Activated naive CD4-positive, alpha-beta T cell treated with anti-CD3 and anti-CD28 coated beads for 36 hours (primary cell): ENCODE data around the gene TULP4. TPM values are rescaled to one million over a fixed set of nuclear protein-coding genes. Genes with fewer than 3 reads are reported as not detected.
"Not testable (repeated sequence)": the region's sequence is repeated elsewhere in the genome, so short reads cannot be mapped to it uniquely, and the experiment has no call there.

Experiments used
- CTCF ChIA-PET: fragments of 350-600 bp; sonication (Branson Sonifier 250); formaldehyde crosslinking; loops from one replicate; lab custom pipeline; 2021; ENCODE audit warnings: antibody characterized with exemption; lab: Charles Lee
- DNase-seq: peaks from one replicate; pipeline ENCODE4 v3.0.0-alpha.2; 2020
- H3K27ac Mint-ChIP-seq: one replicate; pipeline ENCODE4 v1.8.0; 2021; ENCODE audit warnings: mild to moderate bottlenecking, mixed read lengths
- H3K27me3 Mint-ChIP-seq: one replicate; pipeline ENCODE4 v1.8.0; 2021; ENCODE audit warnings: low read depth, mixed read lengths
- H3K36me3 Mint-ChIP-seq: one replicate; pipeline ENCODE4 v1.8.0; 2021; ENCODE audit warnings: low read depth, mixed read lengths
- H3K4me1 Mint-ChIP-seq: one replicate; pipeline ENCODE4 v1.8.0; 2021; ENCODE audit warnings: low read depth, mixed read lengths
- H3K4me3 Mint-ChIP-seq: one replicate; pipeline ENCODE4 v1.8.0; 2021; ENCODE audit warnings: mild to moderate bottlenecking, moderate library complexity, mixed read lengths
- H3K9me3 Mint-ChIP-seq: one replicate; pipeline ENCODE4 v1.8.0; 2021; ENCODE audit warnings: mixed read lengths
- intact Hi-C: fragments of 100-400 bp; cut with micrococcal nuclease; formaldehyde crosslinking; loops from one replicate; pipeline ENCODE4 v1.15.1; 2023
- total RNA-seq, 2 experiments: library from RNA; stranded (reverse); gene quantifications; one replicate each; pipeline ENCODE4 v1.2.3, GENCODE V29; 2021

The TULP4 gene
- total RNA-seq, 2 experiments from 2014 or later, result 17.4 to 17.6 TPM

- Mint-ChIP-seq H3K9me3 (peaks cover 2% of the 10 kb centered on the region), H3K36me3 (peaks cover 13% of the 10 kb centered on the region), H3K27me3 (no peaks in the 10 kb centered on the region), H3K27ac (no peak overlapping the region), H3K4me1 (peaks cover 5% of the 10 kb centered on the region), H3K4me3 (no peak overlapping the region)
- CTCF ChIA-PET, result no interaction called here
- no peak for DNase-seq
- intact Hi-C loops, result no loop called here
Observed at GRCh38 chr6:158391276-158391675, 79.0 kb downstream of the TULP4 start.

GRCh38 chr6:158391977-158392376 lies 79.7 kb downstream of the TULP4 start:
- H3K4me3 Mint-ChIP-seq, CTCF ChIA-PET, H3K27ac Mint-ChIP-seq, H3K9me3 Mint-ChIP-seq, intact Hi-C loops, H3K27me3 Mint-ChIP-seq, H3K4me1 Mint-ChIP-seq, DNase-seq: not testable (repeated sequence)
- H3K36me3 Mint-ChIP-seq, result peaks cover 13% of the 10 kb centered on the region

GRCh38 chr6:158396136-158396535 lies 83.9 kb downstream of the TULP4 start:
- no peaks in the 10 kb centered on the region for H3K27me3 Mint-ChIP-seq
- peaks cover 13% of the 10 kb centered on the region for H3K36me3 Mint-ChIP-seq
- H3K4me1 Mint-ChIP-seq, result peaks cover 10% of the 10 kb centered on the region
- H3K27ac Mint-ChIP-seq, result no peak overlapping the region
- CTCF ChIA-PET, result interaction anchor here (0.5 to 0.6 kb wide), 2 partner anchors 175 to 178 kb away, joined by 3 to 6 read pairs; no protein-coding TSS in a partner anchor
- DNase-seq, result no peak
- H3K9me3 Mint-ChIP-seq, result peaks cover 2% of the 10 kb centered on the region
- intact Hi-C loops, result no loop called here
- H3K4me3 Mint-ChIP-seq, result no peak overlapping the region

- H3K27me3 Mint-ChIP-seq, result no peaks in the 10 kb centered on the region
- H3K4me1 Mint-ChIP-seq, result peaks cover 10% of the 10 kb centered on the region
- peaks cover 11% of the 10 kb centered on the region for H3K36me3 Mint-ChIP-seq
- H3K4me3 Mint-ChIP-seq, result no peak overlapping the region
- H3K27ac Mint-ChIP-seq, result no peak overlapping the region
- CTCF ChIA-PET, result interaction anchor here (0.6 to 0.7 kb wide), 2 partner anchors 115 to 285 kb away, joined by 3 read pairs; no protein-coding TSS in a partner anchor
- intact Hi-C loops, result no loop called here
- no peaks in the 10 kb centered on the region for H3K9me3 Mint-ChIP-seq
- no peak for DNase-seq
Observed at GRCh38 chr6:158397578-158397977, 85.3 kb downstream of the TULP4 start.

- peaks cover 8% of the 10 kb centered on the region for H3K36me3 Mint-ChIP-seq
- H3K27me3 Mint-ChIP-seq, result no peaks in the 10 kb centered on the region
- peaks cover 10% of the 10 kb centered on the region for H3K4me1 Mint-ChIP-seq
- no peaks in the 10 kb centered on the region for H3K9me3 Mint-ChIP-seq
- H3K27ac Mint-ChIP-seq, result no peak overlapping the region
- intact Hi-C loops, result no loop called here
- no peak overlapping the region for H3K4me3 Mint-ChIP-seq
- no peak for DNase-seq
- CTCF ChIA-PET, result interaction anchor here (0.6 kb wide), 1 partner anchor 115 kb away, joined by 3 read pairs; no protein-coding TSS in a partner anchor
Observed at GRCh38 chr6:158398252-158399024, 86.2 kb downstream of the TULP4 start.

- no peak overlapping the region for H3K4me3 Mint-ChIP-seq
- H3K36me3 Mint-ChIP-seq, result peaks cover 2% of the 10 kb centered on the region
- no peaks in the 10 kb centered on the region for H3K27me3 Mint-ChIP-seq
- CTCF ChIA-PET, result no interaction called here
- H3K9me3 Mint-ChIP-seq, result no peaks in the 10 kb centered on the region
- DNase-seq, result no peak
- intact Hi-C loops, result no loop called here
- peaks cover 10% of the 10 kb centered on the region for H3K4me1 Mint-ChIP-seq
- no peak overlapping the region for H3K27ac Mint-ChIP-seq
Observed at GRCh38 chr6:158399040-158399700, 86.9 kb downstream of the TULP4 start.

GRCh38 chr6:158402184-158402583 lies 89.9 kb downstream of the TULP4 start:
- H3K4me3 Mint-ChIP-seq, result no peak overlapping the region
- H3K4me1 Mint-ChIP-seq, result peaks cover 2% of the 10 kb centered on the region
- peaks cover 2% of the 10 kb centered on the region for H3K36me3 Mint-ChIP-seq
- no peaks in the 10 kb centered on the region for H3K27me3 Mint-ChIP-seq
- intact Hi-C loops, result no loop called here
- CTCF ChIA-PET, result interaction anchor here (0.8 to 1.1 kb wide), 2 partner anchors 45 to 181 kb away, joined by 3 to 4 read pairs; no protein-coding TSS in a partner anchor
- DNase-seq, result no peak
- H3K27ac Mint-ChIP-seq, result no peak overlapping the region
- H3K9me3 Mint-ChIP-seq, result no peaks in the 10 kb centered on the region

- H3K27me3 Mint-ChIP-seq, DNase-seq, intact Hi-C loops, H3K9me3 Mint-ChIP-seq, H3K36me3 Mint-ChIP-seq, H3K4me3 Mint-ChIP-seq, H3K27ac Mint-ChIP-seq, H3K4me1 Mint-ChIP-seq: not testable (repeated sequence)
- CTCF ChIA-PET, result interaction anchor here (1.0 kb wide), 1 partner anchor 184 kb away, joined by 4 read pairs; no protein-coding TSS in a partner anchor
Observed at GRCh38 chr6:158405321-158405831, 93.1 kb downstream of the TULP4 start.

GRCh38 chr6:158405933-158406332 lies 93.7 kb downstream of the TULP4 start:
- CTCF ChIA-PET, result no interaction called here
- no peaks in the 10 kb centered on the region for H3K9me3 Mint-ChIP-seq
- H3K4me1 Mint-ChIP-seq, result peaks cover 4% of the 10 kb centered on the region
- intact Hi-C loops, result no loop called here
- no peaks in the 10 kb centered on the region for H3K27me3 Mint-ChIP-seq
- no peak overlapping the region for H3K27ac Mint-ChIP-seq
- H3K36me3 Mint-ChIP-seq, result peaks cover 2% of the 10 kb centered on the region
- no peak for DNase-seq
- H3K4me3 Mint-ChIP-seq, result no peak overlapping the region

GRCh38 chr6:158406736-158407135 lies 94.5 kb downstream of the TULP4 start:
- Mint-ChIP-seq H3K27me3 (no peaks in the 10 kb centered on the region), H3K4me1 (peaks cover 4% of the 10 kb centered on the region), H3K36me3 (peaks cover 2% of the 10 kb centered on the region), H3K9me3 (no peaks in the 10 kb centered on the region), H3K27ac (no peak overlapping the region), H3K4me3 (no peak overlapping the region)
- intact Hi-C loops, result no loop called here
- no peak for DNase-seq
- CTCF ChIA-PET, result interaction anchor here (0.5 to 1.3 kb wide), 2 partner anchors 91 to 252 kb away, joined by 3 to 4 read pairs; no protein-coding TSS in a partner anchor

GRCh38 chr6:158408013-158408412 lies 95.7 kb downstream of the TULP4 start:
- Mint-ChIP-seq H3K4me3 (no peak overlapping the region), H3K4me1 (peaks cover 4% of the 10 kb centered on the region), H3K36me3 (peaks cover 4% of the 10 kb centered on the region), H3K27me3 (no peaks in the 10 kb centered on the region), H3K27ac (no peak overlapping the region), H3K9me3 (no peaks in the 10 kb centered on the region)
- DNase-seq, result no peak
- CTCF ChIA-PET, result no interaction called here
- intact Hi-C loops, result no loop called here

GRCh38 chr6:158408552-158409130 lies 96.4 kb downstream of the TULP4 start:
- Mint-ChIP-seq H3K36me3 (peaks cover 7% of the 10 kb centered on the region), H3K4me3 (no peak overlapping the region), H3K27me3 (no peaks in the 10 kb centered on the region), H3K4me1 (peaks cover 4% of the 10 kb centered on the region), H3K9me3 (no peaks in the 10 kb centered on the region), H3K27ac (no peak overlapping the region)
- intact Hi-C loops, result no loop called here
- CTCF ChIA-PET, result no interaction called here
- no peak for DNase-seq
